Measurements from ENCODE around the gene SWSAP1. TPM values are rescaled to one million over a fixed set of nuclear protein-coding genes. Genes with fewer than 3 reads are reported as not detected.
"Not testable (repeated sequence)": the region's sequence is repeated elsewhere in the genome, so short reads cannot be mapped to it uniquely, and the experiment has no call there.

SWSAP1 gene
- total RNA-seq, 1 experiment from 2014 or later, result 2.4 TPM

- DNase-seq (ENCODE audit: low read depth), result peak; percentile 89
These were observed 4.1 kb downstream of the SWSAP1 start for GRCh38 chr19:11378319-11379189.

DNA sequence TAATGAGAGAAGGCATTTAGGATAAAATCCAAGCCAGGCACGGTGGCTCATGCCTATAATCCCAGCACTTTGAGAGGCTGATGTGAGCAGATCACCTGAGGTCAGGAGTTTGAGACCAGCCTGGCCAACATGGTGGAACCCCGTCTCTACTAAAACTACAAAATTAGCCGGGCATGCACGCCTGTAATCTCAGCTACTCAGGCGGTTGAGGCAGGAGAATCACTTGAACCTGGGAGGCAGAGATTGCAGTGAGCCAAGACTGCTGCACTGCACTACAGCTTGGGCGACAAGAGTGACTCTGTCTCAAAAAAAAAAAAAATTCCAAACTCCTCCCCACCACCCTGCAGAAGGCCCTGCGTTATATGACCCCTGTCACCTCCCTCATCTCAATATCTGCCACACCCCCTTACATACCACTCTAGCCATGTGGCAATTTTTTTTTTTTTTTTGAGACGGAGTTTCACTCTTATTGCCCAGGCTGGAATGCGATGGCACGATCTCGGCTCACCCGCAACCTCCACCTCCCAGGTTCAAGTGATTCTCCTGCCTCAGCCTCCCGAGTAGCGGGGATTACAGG, 4.9 kb downstream of the SWSAP1 start:
- DNase-seq (ENCODE audit: low read depth), result not testable (repeated sequence)

- no peak for DNase-seq (ENCODE audit: low read depth)
These were observed 5.4 kb downstream of the SWSAP1 start for GRCh38 chr19:11379857-11380350.

GRCh38 chr19:11380653-11381537, 6.4 kb downstream of the SWSAP1 start:
- DNase-seq (ENCODE audit: low read depth), result peak; percentile 99

DNA sequence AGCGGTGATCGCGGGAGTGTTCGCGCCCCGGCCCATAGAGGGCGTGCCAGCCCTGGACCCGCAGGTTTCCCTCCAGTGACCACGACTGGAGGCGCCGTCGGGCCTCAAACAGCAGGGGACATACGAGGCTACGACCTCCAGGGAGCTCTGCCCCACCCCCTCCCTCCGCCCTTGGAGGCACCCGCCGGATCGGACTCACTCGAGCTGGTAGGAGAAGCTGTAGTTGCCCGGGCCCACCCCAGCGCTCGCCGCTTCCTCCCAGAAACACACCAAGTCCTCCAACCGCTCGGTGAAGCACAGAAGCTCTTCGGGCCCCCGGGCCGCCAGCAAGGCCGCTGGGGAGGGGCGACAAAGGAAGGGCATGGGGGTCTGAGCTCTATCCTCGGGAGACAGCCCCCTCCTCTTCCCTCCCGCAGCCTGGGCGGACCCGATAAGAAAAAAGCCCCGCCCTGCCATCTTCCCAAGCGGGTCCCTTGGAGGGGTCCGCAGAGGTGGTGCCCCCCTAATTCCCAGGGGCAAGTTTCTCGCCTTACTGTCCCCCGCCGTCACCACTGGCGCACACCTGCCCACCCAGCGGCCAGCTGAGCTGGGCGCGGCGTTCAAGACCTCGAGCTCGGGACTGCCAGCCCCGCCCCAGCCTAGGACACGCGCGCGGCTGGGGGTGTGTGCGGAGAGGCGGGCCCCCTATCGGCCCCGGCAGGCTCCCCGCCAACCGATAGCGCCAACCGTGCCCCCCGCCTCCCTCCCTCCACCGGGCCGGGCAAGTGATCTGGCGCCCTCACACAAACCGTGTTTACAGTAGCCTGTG, 8.6 kb downstream of the SWSAP1 start:
- peak; percentile 36 for DNase-seq (ENCODE audit: low read depth)

- no peak for DNase-seq (ENCODE audit: low read depth)
These were observed 9.2 kb downstream of the SWSAP1 start for GRCh38 chr19:11383706-11384048.

DNA sequence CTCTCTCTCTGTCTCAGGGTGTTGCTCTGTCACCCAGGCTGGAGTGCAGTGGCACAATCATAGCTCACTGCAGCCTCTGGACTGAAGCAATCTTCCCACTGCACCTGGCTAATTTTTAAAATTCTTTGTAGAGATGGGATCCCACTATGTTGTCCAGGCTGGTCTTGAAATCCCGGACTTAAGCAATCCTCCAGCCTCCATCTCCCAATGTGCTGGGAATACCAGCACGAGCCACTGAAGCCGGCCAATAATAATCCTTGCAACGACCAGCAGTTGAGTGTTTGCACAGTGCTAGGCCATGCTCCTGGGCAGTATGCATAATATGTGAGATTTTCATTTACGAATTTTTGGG, 10.3 kb downstream of the SWSAP1 start:
- no peak for DNase-seq (ENCODE audit: low read depth)

DNA sequence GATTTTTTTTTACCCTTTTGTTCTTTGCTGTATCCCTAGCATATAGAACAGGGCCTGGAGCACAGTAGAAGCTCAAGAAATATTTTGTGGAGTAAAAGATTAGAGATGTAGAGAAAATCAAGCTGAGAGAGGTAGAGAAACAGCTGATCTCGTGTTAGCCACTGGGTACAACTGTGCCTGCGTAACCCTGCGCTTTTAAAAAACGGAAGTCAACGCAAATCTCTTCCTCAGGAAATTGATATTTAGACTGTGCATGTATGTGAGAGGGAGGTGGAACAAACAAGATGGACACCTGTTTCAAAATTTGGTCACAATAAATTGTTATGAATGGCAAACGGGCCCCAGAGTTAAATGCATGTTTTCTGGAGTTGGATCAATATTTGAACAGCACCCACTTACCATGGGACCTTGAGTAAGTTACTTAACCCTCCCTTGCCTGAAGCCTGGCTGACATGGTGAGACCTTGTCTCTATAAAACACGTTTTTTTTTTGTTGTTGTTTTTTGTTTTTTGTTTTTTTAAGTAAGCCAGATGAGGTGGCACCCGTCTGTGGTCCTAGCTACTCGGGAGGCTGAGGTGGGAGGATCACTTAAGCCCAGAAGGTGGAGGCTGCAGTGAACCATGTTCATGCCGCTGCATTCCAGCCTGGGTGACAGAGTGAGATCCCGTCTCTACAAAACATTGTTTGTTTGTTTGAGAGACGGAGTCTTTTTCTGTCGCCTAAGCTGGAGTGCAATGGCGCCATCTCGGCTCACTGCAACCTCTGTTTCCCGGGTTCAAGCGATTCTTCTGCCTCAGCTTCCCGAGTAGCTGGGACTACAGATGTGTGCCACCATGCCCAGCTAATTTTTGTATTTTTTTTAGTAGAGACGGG, 12.9 kb downstream of the SWSAP1 start:
- DNase-seq (ENCODE audit: low read depth), result no peak

GRCh38 chr19:11390359-11390758, 15.9 kb downstream of the SWSAP1 start:
- DNase-seq (ENCODE audit: low read depth), result no peak

- DNase-seq (ENCODE audit: low read depth), result no peak
These were observed 16.6 kb downstream of the SWSAP1 start for GRCh38 chr19:11390933-11391680.

- DNase-seq (ENCODE audit: low read depth), result no peak
These were observed 22.7 kb downstream of the SWSAP1 start for GRCh38 chr19:11397089-11397610.

DNA sequence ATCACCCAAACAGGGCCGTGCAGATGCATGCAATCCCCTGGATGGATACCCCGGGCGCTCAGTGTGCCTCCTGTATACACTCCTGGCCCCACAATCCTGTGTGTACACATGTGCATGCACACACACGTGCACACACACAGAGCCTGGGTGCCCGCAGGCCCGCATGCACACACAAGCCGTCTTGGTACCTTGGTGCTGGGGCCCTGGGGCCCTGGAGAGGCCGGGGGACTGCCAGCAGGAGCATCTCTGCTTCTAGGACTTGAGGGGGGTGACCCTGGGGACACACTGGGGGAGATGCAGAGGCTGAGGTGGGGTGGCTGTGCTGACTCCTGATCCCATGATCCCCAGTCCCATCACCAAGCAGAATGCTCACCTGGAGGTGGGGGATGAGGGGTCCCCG, 25.2 kb downstream of the SWSAP1 start:
- DNase-seq (ENCODE audit: low read depth), result no peak

- DNase-seq (ENCODE audit: low read depth), result no peak
These were observed 26.3 kb downstream of the SWSAP1 start for GRCh38 chr19:11400798-11401197.

- no peak for DNase-seq (ENCODE audit: low read depth)
These were observed 27.5 kb downstream of the SWSAP1 start for GRCh38 chr19:11401808-11402543.

DNA sequence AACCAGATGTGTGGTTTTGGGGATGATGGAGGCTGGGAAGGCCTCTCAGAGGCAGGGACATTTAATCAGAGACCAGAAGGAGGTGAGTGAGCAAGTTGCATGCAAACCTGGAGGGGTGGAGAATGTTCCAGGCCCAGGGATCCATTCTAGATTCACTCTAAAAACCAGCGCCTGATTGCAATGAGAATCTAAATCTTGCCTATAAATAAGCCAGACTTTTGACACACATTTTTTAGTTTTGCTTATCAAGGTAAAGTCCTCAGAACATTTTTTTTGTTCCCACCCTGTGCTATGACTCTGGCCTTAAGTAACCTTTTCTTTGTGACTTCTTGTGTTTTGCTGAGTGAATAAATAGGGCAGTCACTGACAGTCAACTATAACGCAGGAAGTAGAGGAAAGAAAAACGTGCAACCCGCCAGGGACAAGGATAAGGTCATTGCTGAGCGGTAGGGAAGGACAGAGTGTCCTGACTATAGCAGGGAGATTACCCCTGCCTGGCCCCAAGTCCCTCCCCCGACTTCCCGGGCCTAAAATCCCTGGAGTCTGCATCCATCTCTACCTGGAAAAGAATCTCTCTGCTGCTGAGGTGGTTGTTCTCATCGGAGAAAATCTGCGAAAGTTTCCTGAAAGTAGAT, 30.2 kb downstream of the SWSAP1 start:
- DNase-seq (ENCODE audit: low read depth), result no peak

GRCh38 chr19:11405846-11406643, 31.6 kb downstream of the SWSAP1 start:
- DNase-seq (ENCODE audit: low read depth), result no peak

- not testable (repeated sequence) for DNase-seq (ENCODE audit: low read depth)
These were observed 32.3 kb downstream of the SWSAP1 start for GRCh38 chr19:11406703-11407236.
